B cell (primary cell): ENCODE measurements around the gene ZNF3. TPM values are rescaled to one million over a fixed set of nuclear protein-coding genes. Genes with fewer than 3 reads are reported as not detected.

ENCODE experiments used
- ATAC-seq: fragments of 200-7000 bp; cut with Tn5 transposase; one replicate; pipeline ENCODE4 v1.10.0; 2021; ENCODE audit warnings: low read depth, mild to moderate bottlenecking, moderate number of reproducible peaks, moderate library complexity
- CTCF ChIA-PET: fragments of 350-600 bp; sonication (Branson Sonifier 250); formaldehyde crosslinking; loops from one replicate; lab custom pipeline; 2021; ENCODE audit warnings: antibody characterized with exemption, inconsistent platforms; lab: Charles Lee
- POLR2A ChIA-PET: fragments of 350-600 bp; sonication (Branson Sonifier 250); formaldehyde crosslinking; loops from one replicate; lab custom pipeline; 2021; ENCODE audit warnings: antibody characterized with exemption; lab: Charles Lee
- DNase-seq: peaks from one replicate; pipeline ENCODE4 v3.0.0; 2013
- H2AFZ ChIP-seq: 2 replicates; pipeline ENCODE4 v1.6.1; 2012; ENCODE audit warnings: mild to moderate bottlenecking, low read depth, low read length; ENCODE audit not compliant: insufficient read depth, poor library complexity, severe bottlenecking
- H3K27ac ChIP-seq, 2 donors: 1 replicate in 1 of 2; 2 replicates in 1 of 2; pipeline ENCODE4 v1.5.1; 2012 to 2013; ENCODE audit warnings: low read length in 2 of 2, mild to moderate bottlenecking in 2 of 2, moderate library complexity in 1 of 2
- H3K27me3 ChIP-seq, 4 experiments: fragments of 200-600 bp in 1 of 4; sonication (generic) in 1 of 4; replicated peaks in 1 of 4; 1 replicate in 2 of 4; 2 replicates in 2 of 4; pipeline versions ENCODE4 v1.6.1 to v1.7.0; 2013 to 2016; ENCODE audit warnings: low read length in 3 of 4, mild to moderate bottlenecking in 2 of 4, mixed read lengths in 1 of 4, moderate library complexity in 1 of 4; ENCODE audit not compliant: insufficient read depth in 4 of 4, control insufficient read depth in 3 of 4; ENCODE audit errors: control extremely low read depth in 1 of 4
- H3K36me3 ChIP-seq, 2 experiments: replicated peaks in 1 of 2; 1 replicate in 1 of 2; 2 replicates in 1 of 2; pipeline versions ENCODE4 v1.6.1 to v1.7.1; 2013; ENCODE audit warnings: low read length in 1 of 2; ENCODE audit not compliant: insufficient read depth in 2 of 2, control insufficient read depth in 1 of 2; ENCODE audit errors: control extremely low read depth in 1 of 2, extremely low read depth in 1 of 2
- H3K4me1 ChIP-seq, 2 donors: fragments of 200-600 bp in 1 of 2; sonication (generic) in 1 of 2; 1 replicate in 1 of 2; 2 replicates in 1 of 2; pipeline versions ENCODE4 v1.5.1 to v1.6.1; 2013 to 2017; ENCODE audit warnings: low read length in 2 of 2; ENCODE audit not compliant: control insufficient read depth in 2 of 2, insufficient read depth in 2 of 2
- H3K4me2 ChIP-seq: replicated peaks from 2 replicates; pipeline ENCODE3; 2012; ENCODE audit warnings: mild to moderate bottlenecking, low read depth, low read length; ENCODE audit not compliant: poor library complexity, severe bottlenecking
- H3K4me3 ChIP-seq, 5 experiments: fragments of 200-600 bp in 1 of 5; sonication (generic) in 1 of 5; 1 replicate in 3 of 5; 2 replicates in 2 of 5; pipeline versions ENCODE4 v1.5.1 to v1.7.0; 2011 to 2016; ENCODE audit warnings: low read length in 4 of 5, mild to moderate bottlenecking in 4 of 5, low read depth in 2 of 5, control low read depth in 1 of 5, moderate library complexity in 1 of 5; ENCODE audit not compliant: insufficient read depth in 1 of 5; ENCODE audit errors: control extremely low read depth in 1 of 5, extremely low read depth in 1 of 5
- H3K79me2 ChIP-seq: fragments of 200-600 bp; sonication (generic); one replicate; pipeline ENCODE4 v1.6.0; 2016; ENCODE audit warnings: low read length; ENCODE audit not compliant: control insufficient read depth, insufficient read depth
- H3K9ac ChIP-seq: fragments of 200-600 bp; sonication (generic); 2 replicates; pipeline ENCODE4 v1.6.1; 2017; ENCODE audit warnings: mild to moderate bottlenecking, low read length, moderate library complexity
- H3K9me3 ChIP-seq, 3 donors: one replicate each; pipeline versions ENCODE4 v1.6.1 to v1.7.1; 2013; ENCODE audit warnings: low read length in 2 of 3; ENCODE audit not compliant: control insufficient read depth in 2 of 3, insufficient read depth in 1 of 3; ENCODE audit errors: control extremely low read depth in 1 of 3
- H4K20me1 ChIP-seq: 2 replicates; pipeline ENCODE4 v1.6.0; 2012; ENCODE audit warnings: mild to moderate bottlenecking, low read length; ENCODE audit not compliant: insufficient read depth, control insufficient read depth, poor library complexity, severe bottlenecking
- H3K27ac Mint-ChIP-seq: one replicate; pipeline ENCODE4 v1.8.0; 2021; ENCODE audit warnings: mixed read lengths
- H3K27me3 Mint-ChIP-seq: one replicate; pipeline ENCODE4 v1.8.0; 2021; ENCODE audit warnings: mixed read lengths
- H3K4me1 Mint-ChIP-seq: one replicate; pipeline ENCODE4 v1.8.0; 2021; ENCODE audit warnings: mixed read lengths
- H3K4me3 Mint-ChIP-seq: one replicate; pipeline ENCODE4 v1.8.0; 2021; ENCODE audit warnings: mixed read lengths
- H3K9me3 Mint-ChIP-seq: one replicate; pipeline ENCODE4 v1.8.0; 2022; ENCODE audit warnings: mixed read lengths; ENCODE audit not compliant: insufficient read depth
- CTCF ChIP-seq: fragments of 200-600 bp; IDR thresholded peaks from one replicate; pipeline ENCODE4 v1.8.0; 2022; ENCODE audit warnings: antibody characterized with exemption, mild to moderate bottlenecking
- EZH2 ChIP-seq: IDR thresholded peaks from 2 replicates; pipeline ENCODE4 v1.6.1; 2012; ENCODE audit warnings: borderline replicate concordance, low read depth, mild to moderate bottlenecking, moderate library complexity, low read length; ENCODE audit not compliant: insufficient read depth, poor library complexity, severe bottlenecking
- WGBS: methylation state at CpG from one replicate; pipeline ENCODE4 v1.1.5; 2013; ENCODE audit warnings: missing lambda C conversion rate; ENCODE audit not compliant: insufficient coverage; 5-methylcytosine and 5-hydroxymethylcytosine counted together
- intact Hi-C: fragments of 100-400 bp; cut with micrococcal nuclease; formaldehyde crosslinking; loops from one replicate; pipeline ENCODE4 v1.10.0; 2022
- polyA plus RNA-seq: library from polyadenylated mRNA; depleted of rRNA; stranded (reverse); fragments of >200 nt; gene quantifications from 2 replicates; pipeline ENCODE4 v1.2.3, GENCODE V29; 2012
- total RNA-seq, 2 donors: library from RNA; stranded (reverse); fragments of 120-200 nt in 1 of 2; gene quantifications; 1 replicate in 1 of 2; 2 replicates in 1 of 2; pipeline versions ENCODE4 v1.2.3 to v1.2.4, GENCODE V29; 2013 to 2022

Gene ZNF3
- total and polyA plus RNA-seq, 2 donors (not counting 1 experiment from before 2014, with no cell fraction given), result 19.2 to 44.8 TPM

- Histone ChIP-seq H3K27me3 (no peaks in the 10 kb centered on the region), H3K4me3 (no peak overlapping the region), H3K36me3 (no peaks in the 10 kb centered on the region), H3K27ac (no peak overlapping the region), H3K4me2 (peak overlapping the region; percentile 100), H3K9ac (no peak overlapping the region), H2AFZ (peak overlapping the region; percentile 99), H3K4me1 (peaks cover 23 to 42% of the 10 kb centered on the region in 2 donors), H3K9me3 (no peaks in the 10 kb centered on the region), H3K79me2 (peaks cover 12% of the 10 kb centered on the region), H4K20me1 (no peaks in the 10 kb centered on the region)
- Mint-ChIP-seq H3K27ac (no peak overlapping the region), H3K4me1 (peaks cover 37% of the 10 kb centered on the region), H3K9me3 (no peaks in the 10 kb centered on the region), H3K27me3 (no peaks in the 10 kb centered on the region), H3K4me3 (peak overlapping the region; percentile 100)
- intact Hi-C loops, result no loop called here
- TF ChIP-seq CTCF (no peak), EZH2 (no peak)
- ATAC-seq (no peak), DNase-seq (no peak)
- ChIA-PET CTCF (interaction anchor here (0.6 to 6.6 kb wide), 10 partner anchors 10 to 279 kb away, joined by 3 to 43 read pairs (median 4); partner anchors contain the start of genes AP4M1 and MCM7), POLR2A (interaction anchor here (0.6 to 1.4 kb wide), 6 partner anchors 18 to 300 kb away, joined by 3 to 6 read pairs (median 4); partner anchors contain the start of genes AP4M1, MCM7 and ZCWPW1)
- WGBS, result 80% methylated on average over 1 of the region's 1 CpG
Measured at GRCh38 chr7:100128637-100128963, 47.1 kb upstream of the ZNF3 start.

- Histone ChIP-seq H3K4me1 (peaks cover 23 to 42% of the 10 kb centered on the region in 2 donors), H3K9me3 (no peaks in the 10 kb centered on the region), H3K9ac (peak overlapping the region; percentile 91), H3K79me2 (peaks cover 12% of the 10 kb centered on the region), H4K20me1 (no peaks in the 10 kb centered on the region), H3K27ac (peak overlapping the region in 1 of 2 donors; percentile 95), H3K4me3 (peak overlapping the region; percentile 54 to 84 (median 78)), H2AFZ (peak overlapping the region; percentile 99), H3K36me3 (no peaks in the 10 kb centered on the region), H3K4me2 (peak overlapping the region; percentile 100), H3K27me3 (no peaks in the 10 kb centered on the region)
- intact Hi-C loops, result loop anchor here (1.0 kb wide), 6 partner anchors 9 to 300 kb away; partner anchors contain the start of genes AP4M1, CNPY4, LAMTOR4 and MCM7
- DNase-seq (no peak), ATAC-seq (no peak)
- Mint-ChIP-seq H3K9me3 (no peaks in the 10 kb centered on the region), H3K4me1 (peaks cover 37% of the 10 kb centered on the region), H3K4me3 (peak overlapping the region; percentile 100), H3K27ac (peak overlapping the region; percentile 63), H3K27me3 (no peaks in the 10 kb centered on the region)
- ChIA-PET POLR2A (interaction anchor here (0.8 to 1.4 kb wide), 5 partner anchors 18 to 301 kb away, joined by 3 to 4 read pairs (median 4); partner anchors contain the start of genes AP4M1, MCM7 and ZCWPW1), CTCF (interaction anchor here (0.6 to 6.6 kb wide), 9 partner anchors 11 to 279 kb away, joined by 3 to 43 read pairs (median 3); partner anchors contain the start of genes AP4M1 and MCM7)
- WGBS, result 1% methylated on average over 35 of the region's 37 CpGs
- TF ChIP-seq CTCF (no peak), EZH2 (no peak)
Measured at GRCh38 chr7:100127866-100128636, 46.5 kb upstream of the ZNF3 start.
